Suprapubic skin (tissue), 3 donors: ENCODE data around the gene LSM11.

Experiments
- POLR2A ChIP-seq, 2 donors: fragments of 450-650 bp; IDR thresholded peaks; one replicate each; pipeline ENCODE4 v1.6.1; 2017; ENCODE audit warnings: antibody characterized with exemption in 2 of 2, mild to moderate bottlenecking in 2 of 2, moderate library complexity in 2 of 2
- TF ChIP-seq, protein P1 (sequence below), 2 donors: fragments of 200-600 bp in 1 of 2; fragments of 450-650 bp in 1 of 2; sonication (generic) in 1 of 2; IDR thresholded peaks; one replicate each; pipeline ENCODE4 v1.5.1; 2016 to 2019; ENCODE audit warnings: antibody characterized with exemption in 2 of 2, mild to moderate bottlenecking in 1 of 2, moderate library complexity in 1 of 2

GRCh38 chr5:157747173-157747740, 3.7 kb downstream of the LSM11 start:
- TF ChIP-seq, protein P1, sequence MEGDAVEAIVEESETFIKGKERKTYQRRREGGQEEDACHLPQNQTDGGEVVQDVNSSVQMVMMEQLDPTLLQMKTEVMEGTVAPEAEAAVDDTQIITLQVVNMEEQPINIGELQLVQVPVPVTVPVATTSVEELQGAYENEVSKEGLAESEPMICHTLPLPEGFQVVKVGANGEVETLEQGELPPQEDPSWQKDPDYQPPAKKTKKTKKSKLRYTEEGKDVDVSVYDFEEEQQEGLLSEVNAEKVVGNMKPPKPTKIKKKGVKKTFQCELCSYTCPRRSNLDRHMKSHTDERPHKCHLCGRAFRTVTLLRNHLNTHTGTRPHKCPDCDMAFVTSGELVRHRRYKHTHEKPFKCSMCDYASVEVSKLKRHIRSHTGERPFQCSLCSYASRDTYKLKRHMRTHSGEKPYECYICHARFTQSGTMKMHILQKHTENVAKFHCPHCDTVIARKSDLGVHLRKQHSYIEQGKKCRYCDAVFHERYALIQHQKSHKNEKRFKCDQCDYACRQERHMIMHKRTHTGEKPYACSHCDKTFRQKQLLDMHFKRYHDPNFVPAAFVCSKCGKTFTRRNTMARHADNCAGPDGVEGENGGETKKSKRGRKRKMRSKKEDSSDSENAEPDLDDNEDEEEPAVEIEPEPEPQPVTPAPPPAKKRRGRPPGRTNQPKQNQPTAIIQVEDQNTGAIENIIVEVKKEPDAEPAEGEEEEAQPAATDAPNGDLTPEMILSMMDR (IDR thresholded peaks at IDR 0.05), result no peak
- TF ChIP-seq POLR2A (IDR thresholded peaks at IDR 0.05), result no peak
